Psoas muscle (tissue), 8 donors: Measurements from ENCODE around the gene KDM2A. TPM values are rescaled to one million over a fixed set of nuclear protein-coding genes. Genes with fewer than 3 reads are reported as not detected.

Source experiments
- ATAC-seq, 4 donors: fragments of 200-7000 bp; cut with Tn5 transposase; one replicate each; pipeline ENCODE4 v1.9.1; 2020; ENCODE audit warnings: moderate library complexity in 3 of 4, mild to moderate bottlenecking in 2 of 4
- DNase-seq, 2 donors: peaks; one replicate each; pipeline ENCODE4 v3.0.0-alpha.2; 2020
- H3K27ac ChIP-seq: fragments of 200-600 bp; one replicate; pipeline ENCODE4 v1.8.0; 2022
- H3K27me3 ChIP-seq, 3 donors: fragments of 200-600 bp in 1 of 3; one replicate each; pipeline versions ENCODE4 v1.6.1 to v1.8.0; 2013 to 2022; ENCODE audit warnings: low read length in 2 of 3, mild to moderate bottlenecking in 2 of 3, moderate library complexity in 1 of 3; ENCODE audit not compliant: insufficient read depth in 3 of 3
- H3K36me3 ChIP-seq, 2 donors: fragments of 200-600 bp in 1 of 2; one replicate each; pipeline versions ENCODE4 v1.6.1 to v1.8.0; 2013 to 2022; ENCODE audit warnings: low read depth in 1 of 2, mild to moderate bottlenecking in 1 of 2, moderate library complexity in 1 of 2; ENCODE audit not compliant: insufficient read depth in 1 of 2
- H3K4me1 ChIP-seq: fragments of 200-600 bp; one replicate; pipeline ENCODE4 v1.8.0; 2022
- H3K4me3 ChIP-seq: fragments of 200-600 bp; one replicate; pipeline ENCODE4 v1.8.0; 2022; ENCODE audit warnings: mild to moderate bottlenecking
- H3K9me3 ChIP-seq: fragments of 200-600 bp; one replicate; pipeline ENCODE4 v1.8.0; 2022
- WGBS, 3 donors: extraction: QIAGEN DNeasy Blood & Tissue Kit; methylation state at CpG; one replicate each; pipeline versions ENCODE4 v1.1.6 to v1.1.7; 2013; 5-methylcytosine and 5-hydroxymethylcytosine counted together
- intact Hi-C, 2 donors: fragments of 100-400 bp; cut with DNase I; formaldehyde crosslinking; loops; one replicate each; pipeline versions ENCODE4 v1.11.0 to v1.14.2; 2022
- polyA plus RNA-seq, 3 donors: library from polyadenylated mRNA; stranded (reverse); fragments of 200-250 nt; gene quantifications; one replicate each; pipeline ENCODE4 v1.2.3, GENCODE V29; 2013
- total RNA-seq, 4 donors: library from RNA; stranded (reverse); fragmentation: NEBNext Ultra II Directional in 2 of 4; extraction: Animal tissue kit (Norgen Biotek cat#: 25700) in 2 of 4; gene quantifications; one replicate each; pipeline versions ENCODE4 v1.2.1 to v1.2.4, GENCODE V29; 2021 to 2023
- TF ChIP-seq, protein P1 (sequence below): fragments of 200-600 bp; IDR thresholded peaks from one replicate; pipeline ENCODE4 v1.8.0; 2022; ENCODE audit warnings: antibody characterized with exemption
- donor health status: healthy with polysubstance abuse.
- donor health status: DM: no; HTN: no; CAD: no; lungs with moderate emphysema.
- donor health status: Bipolar disorder and iron deficiency.
- donor health status: healthy.
- donor health status: DM: yes; HTN: yes; CAD: no.
- donor health status: DM: no; HTN: no; CAD: no.
- donor health status: DM: no; HTN: no; CAD: no.
- donor health status: DM: yes; HTN: yes; CAD: no.

KDM2A gene
- total and polyA plus RNA-seq, 7 donors = 26.6 to 67.9 (median 52.4) TPM

DNA sequence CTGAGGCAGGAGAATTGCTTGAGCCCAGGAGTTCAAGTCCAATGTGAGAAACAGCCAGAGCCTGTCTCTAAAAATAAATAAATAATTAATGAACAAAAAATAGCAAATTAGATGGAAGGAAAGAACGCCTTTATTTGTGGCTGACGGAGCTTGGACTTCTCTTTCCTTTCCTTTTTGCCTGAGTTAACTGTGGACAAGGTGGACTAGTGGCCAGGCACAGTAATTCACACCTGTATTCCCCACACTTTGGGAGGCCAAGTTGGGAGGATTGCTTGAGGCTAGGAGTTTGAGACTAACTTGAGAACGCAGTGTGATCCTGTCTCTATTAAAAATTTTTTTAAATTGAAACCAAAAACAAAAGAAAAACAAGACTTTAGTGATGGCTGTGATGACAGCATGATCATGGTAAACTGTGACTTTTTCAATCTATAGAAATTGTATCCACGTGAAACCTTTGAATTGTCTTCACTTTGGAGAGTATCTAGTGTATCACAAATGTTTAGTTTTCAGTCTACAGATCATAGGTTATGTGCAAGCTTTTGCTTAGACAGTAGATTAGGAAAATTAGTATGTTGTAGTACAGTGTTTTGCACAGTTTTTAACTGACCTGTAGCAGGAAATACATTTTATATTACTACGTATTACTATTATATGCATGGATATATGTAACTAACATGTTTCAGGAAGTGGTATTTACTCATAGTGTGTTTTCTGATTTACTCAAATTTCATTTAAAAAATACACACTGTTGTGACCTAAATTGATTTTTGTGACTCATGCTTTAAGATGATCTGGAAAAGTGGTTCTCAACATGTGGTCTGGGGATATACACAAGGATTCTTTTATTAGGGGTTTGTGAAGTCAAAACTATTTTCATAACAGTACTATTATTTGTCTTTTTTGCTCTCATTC, 42.1 kb downstream of the KDM2A start:
- no peaks in the 10 kb centered on the region for H3K27me3 ChIP-seq
- peaks cover 37% of the 10 kb centered on the region for H3K4me1 ChIP-seq
- TF ChIP-seq, protein P1, sequence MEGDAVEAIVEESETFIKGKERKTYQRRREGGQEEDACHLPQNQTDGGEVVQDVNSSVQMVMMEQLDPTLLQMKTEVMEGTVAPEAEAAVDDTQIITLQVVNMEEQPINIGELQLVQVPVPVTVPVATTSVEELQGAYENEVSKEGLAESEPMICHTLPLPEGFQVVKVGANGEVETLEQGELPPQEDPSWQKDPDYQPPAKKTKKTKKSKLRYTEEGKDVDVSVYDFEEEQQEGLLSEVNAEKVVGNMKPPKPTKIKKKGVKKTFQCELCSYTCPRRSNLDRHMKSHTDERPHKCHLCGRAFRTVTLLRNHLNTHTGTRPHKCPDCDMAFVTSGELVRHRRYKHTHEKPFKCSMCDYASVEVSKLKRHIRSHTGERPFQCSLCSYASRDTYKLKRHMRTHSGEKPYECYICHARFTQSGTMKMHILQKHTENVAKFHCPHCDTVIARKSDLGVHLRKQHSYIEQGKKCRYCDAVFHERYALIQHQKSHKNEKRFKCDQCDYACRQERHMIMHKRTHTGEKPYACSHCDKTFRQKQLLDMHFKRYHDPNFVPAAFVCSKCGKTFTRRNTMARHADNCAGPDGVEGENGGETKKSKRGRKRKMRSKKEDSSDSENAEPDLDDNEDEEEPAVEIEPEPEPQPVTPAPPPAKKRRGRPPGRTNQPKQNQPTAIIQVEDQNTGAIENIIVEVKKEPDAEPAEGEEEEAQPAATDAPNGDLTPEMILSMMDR = no peak
- no peak overlapping the region for H3K4me3 ChIP-seq
- DNase-seq (no peak), ATAC-seq (no peak)
- no peaks in the 10 kb centered on the region for H3K36me3 ChIP-seq
- no peaks in the 10 kb centered on the region for H3K9me3 ChIP-seq
- intact Hi-C loops = loop anchor here in 1 of 2 donors (5.0 to 10.0 kb wide), 2 partner anchors 39 to 76 kb away; no protein-coding TSS in a partner anchor
- WGBS, 3 donors = 87 to 90% (median 88%) methylated on average over 5 of the region's 5 CpGs
- H3K27ac ChIP-seq = no peak overlapping the region

DNA sequence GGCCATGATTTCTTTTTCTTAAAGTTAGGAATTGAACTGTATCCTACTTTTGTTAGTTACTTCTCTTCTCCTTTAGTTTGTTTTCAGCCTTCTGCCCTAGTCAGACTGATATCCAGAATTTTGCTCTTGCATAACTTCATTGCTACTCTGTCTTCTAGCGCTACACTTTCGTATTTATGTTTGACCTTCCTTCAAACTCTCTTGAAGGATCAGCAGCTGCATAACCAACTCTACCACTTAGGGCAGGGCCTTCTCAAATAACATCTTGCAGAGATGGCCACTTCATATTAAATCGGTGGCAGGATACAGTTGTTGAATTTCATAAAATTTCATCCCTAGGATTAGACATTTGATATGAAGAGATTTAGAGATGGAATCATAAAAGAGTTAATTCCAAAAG, 43.9 kb downstream of the KDM2A start:
- DNase-seq (no peak), ATAC-seq (peak in 2 of 4 donors; percentile 16 to 42)
- WGBS, 3 donors = 49 to 67% (median 53%) methylated on average over 3 of the region's 3 CpGs
- Histone ChIP-seq H3K9me3 (no peaks in the 10 kb centered on the region), H3K4me3 (no peak overlapping the region), H3K36me3 (no peaks in the 10 kb centered on the region), H3K27ac (no peak overlapping the region), H3K27me3 (no peaks in the 10 kb centered on the region), H3K4me1 (peaks cover 48% of the 10 kb centered on the region)
- TF ChIP-seq, protein P1 = no peak
- intact Hi-C loops = loop anchor here in 1 of 2 donors (5.0 to 10.0 kb wide), 2 partner anchors 41 to 78 kb away; no protein-coding TSS in a partner anchor

DNA sequence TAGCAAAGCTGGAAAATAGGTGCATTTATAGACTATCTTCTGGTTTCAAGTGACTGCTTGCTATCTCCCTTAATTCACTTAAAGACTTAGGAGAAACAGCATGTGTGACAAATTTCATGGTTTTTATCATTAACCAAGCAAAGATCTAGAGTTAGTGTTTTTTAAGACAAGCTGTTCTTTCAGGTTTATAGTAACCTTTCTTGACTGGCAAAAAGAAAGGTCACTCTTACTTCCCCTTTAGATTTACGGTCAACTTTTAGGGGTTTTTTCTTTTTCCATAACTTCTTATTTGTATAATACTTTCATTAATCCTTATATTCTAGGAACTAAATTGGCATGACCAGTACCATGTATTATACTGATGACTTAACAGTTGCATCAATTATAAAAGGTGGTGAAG, 46.6 kb downstream of the KDM2A start:
- no peaks in the 10 kb centered on the region for H3K27me3 ChIP-seq
- no peak for ATAC-seq
- H3K27ac ChIP-seq = peak overlapping the region; percentile 11
- H3K4me1 ChIP-seq = peaks cover 48% of the 10 kb centered on the region
- no peak for DNase-seq
- 82 to 93% (median 83%) methylated on average over 1 of the region's 1 CpG for WGBS, 3 donors
- H3K36me3 ChIP-seq = no peaks in the 10 kb centered on the region
- no peaks in the 10 kb centered on the region for H3K9me3 ChIP-seq
- TF ChIP-seq, protein P1 = no peak
- intact Hi-C loops = loop anchor here (5.0 to 10.0 kb wide), 4 partner anchors 43 to 113 kb away; no protein-coding TSS in a partner anchor
- H3K4me3 ChIP-seq = no peak overlapping the region

DNA sequence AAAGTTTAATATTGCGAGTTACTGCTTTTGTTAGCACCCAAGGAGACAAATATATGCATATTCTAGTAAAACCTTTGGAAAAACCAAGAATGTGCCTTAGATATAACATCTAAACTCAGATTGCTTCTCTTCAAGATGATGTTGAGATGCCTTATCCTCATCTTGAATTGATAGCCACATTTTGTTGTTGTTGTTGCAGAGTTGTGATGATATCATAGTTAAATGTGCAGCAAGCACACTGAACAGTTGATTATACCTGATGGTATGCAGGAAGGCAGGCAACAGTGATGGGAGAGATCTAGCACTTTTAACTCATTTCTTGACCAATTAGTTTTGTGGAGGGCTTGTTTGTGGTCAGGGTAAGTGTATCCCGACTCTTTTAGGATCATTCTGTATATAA, 48.0 kb downstream of the KDM2A start:
- WGBS, 3 donors = 90 to 95% (median 90%) methylated on average over 2 of the region's 2 CpGs
- H3K9me3 ChIP-seq = no peaks in the 10 kb centered on the region
- H3K27ac ChIP-seq = peak overlapping the region; percentile 72
- peaks cover 0 to 8% of the 10 kb centered on the region in 2 donors for H3K36me3 ChIP-seq
- TF ChIP-seq, protein P1 = no peak
- H3K27me3 ChIP-seq = no peaks in the 10 kb centered on the region
- H3K4me1 ChIP-seq = peaks cover 42% of the 10 kb centered on the region
- no peak for DNase-seq
- ATAC-seq = no peak
- H3K4me3 ChIP-seq = no peak overlapping the region
- intact Hi-C loops = loop anchor here (5.0 to 10.0 kb wide), 4 partner anchors 45 to 115 kb away; no protein-coding TSS in a partner anchor
